Psoas muscle (tissue), 8 donors: ENCODE data around the gene LRRC3B. TPM values are rescaled to one million over a fixed set of nuclear protein-coding genes. Genes with fewer than 3 reads are reported as not detected.

Source experiments
- ATAC-seq, 4 donors: fragments of 200-7000 bp; cut with Tn5 transposase; one replicate each; pipeline ENCODE4 v1.9.1; 2020; ENCODE audit warnings: moderate library complexity in 3 of 4, mild to moderate bottlenecking in 2 of 4
- DNase-seq, 2 donors: peaks; one replicate each; pipeline ENCODE4 v3.0.0-alpha.2; 2020
- H3K27ac ChIP-seq: fragments of 200-600 bp; one replicate; pipeline ENCODE4 v1.8.0; 2022
- H3K27me3 ChIP-seq, 3 donors: fragments of 200-600 bp in 1 of 3; one replicate each; pipeline versions ENCODE4 v1.6.1 to v1.8.0; 2013 to 2022; ENCODE audit warnings: low read length in 2 of 3, mild to moderate bottlenecking in 2 of 3, moderate library complexity in 1 of 3; ENCODE audit not compliant: insufficient read depth in 3 of 3
- H3K36me3 ChIP-seq, 2 donors: fragments of 200-600 bp in 1 of 2; one replicate each; pipeline versions ENCODE4 v1.6.1 to v1.8.0; 2013 to 2022; ENCODE audit warnings: low read depth in 1 of 2, mild to moderate bottlenecking in 1 of 2, moderate library complexity in 1 of 2; ENCODE audit not compliant: insufficient read depth in 1 of 2
- H3K4me1 ChIP-seq: fragments of 200-600 bp; one replicate; pipeline ENCODE4 v1.8.0; 2022
- H3K4me3 ChIP-seq: fragments of 200-600 bp; one replicate; pipeline ENCODE4 v1.8.0; 2022; ENCODE audit warnings: mild to moderate bottlenecking
- H3K9me3 ChIP-seq: fragments of 200-600 bp; one replicate; pipeline ENCODE4 v1.8.0; 2022
- WGBS, 3 donors: extraction: QIAGEN DNeasy Blood & Tissue Kit; methylation state at CpG; one replicate each; pipeline versions ENCODE4 v1.1.6 to v1.1.7; 2013; 5-methylcytosine and 5-hydroxymethylcytosine counted together
- intact Hi-C, 2 donors: fragments of 100-400 bp; cut with DNase I; formaldehyde crosslinking; loops; one replicate each; pipeline versions ENCODE4 v1.11.0 to v1.14.2; 2022
- polyA plus RNA-seq, 3 donors: library from polyadenylated mRNA; stranded (reverse); fragments of 200-250 nt; gene quantifications; one replicate each; pipeline ENCODE4 v1.2.3, GENCODE V29; 2013
- total RNA-seq, 4 donors: library from RNA; stranded (reverse); fragmentation: NEBNext Ultra II Directional in 2 of 4; extraction: Animal tissue kit (Norgen Biotek cat#: 25700) in 2 of 4; gene quantifications; one replicate each; pipeline versions ENCODE4 v1.2.1 to v1.2.4, GENCODE V29; 2021 to 2023
- TF ChIP-seq, protein P1 (sequence below): fragments of 200-600 bp; IDR thresholded peaks from one replicate; pipeline ENCODE4 v1.8.0; 2022; ENCODE audit warnings: antibody characterized with exemption
- donor health status: healthy with polysubstance abuse.
- donor health status: DM: no; HTN: no; CAD: no; lungs with moderate emphysema.
- donor health status: Bipolar disorder and iron deficiency.
- donor health status: healthy.
- donor health status: DM: yes; HTN: yes; CAD: no.
- donor health status: DM: no; HTN: no; CAD: no.
- donor health status: DM: no; HTN: no; CAD: no.
- donor health status: DM: yes; HTN: yes; CAD: no.

LRRC3B gene
- total and polyA plus RNA-seq, 7 donors: 0.05 to 3.2 (median 1.1) TPM

- 56 to 87% (median 60%) methylated on average over 6 of the region's 6 CpGs for WGBS, 3 donors
These were observed 34.9 kb downstream of the LRRC3B start for GRCh38 chr3:26657348-26657976.

DNA sequence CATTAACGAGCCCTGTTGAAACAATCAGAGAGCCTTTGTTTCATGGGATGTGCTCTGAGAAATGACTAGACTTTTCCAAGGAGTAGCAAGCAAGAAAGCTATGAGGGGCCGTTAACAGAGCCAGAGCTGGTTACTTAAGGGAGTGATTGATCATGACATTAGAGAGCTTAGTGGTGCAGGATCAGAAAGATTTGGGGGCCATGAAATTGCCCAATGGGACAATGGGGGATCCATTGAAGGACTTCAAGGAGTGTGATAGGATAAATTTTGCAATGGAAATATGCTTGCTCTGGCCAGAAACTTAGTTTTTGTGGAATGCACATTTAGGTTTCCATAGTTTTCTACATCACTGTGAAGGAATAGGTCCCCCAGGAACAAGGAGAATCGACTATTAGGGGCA is 45.6 kb downstream of the LRRC3B start:
- Histone ChIP-seq H3K27ac (no peak overlapping the region), H3K36me3 (no peaks in the 10 kb centered on the region), H3K4me1 (no peaks in the 10 kb centered on the region), H3K4me3 (no peak overlapping the region), H3K9me3 (no peaks in the 10 kb centered on the region), H3K27me3 (no peaks in the 10 kb centered on the region)
- intact Hi-C loops: no loop called here
- 65 to 78% (median 76%) methylated on average over 3 of the region's 3 CpGs for WGBS, 3 donors
- ATAC-seq (no peak), DNase-seq (no peak)
- TF ChIP-seq, protein P1, sequence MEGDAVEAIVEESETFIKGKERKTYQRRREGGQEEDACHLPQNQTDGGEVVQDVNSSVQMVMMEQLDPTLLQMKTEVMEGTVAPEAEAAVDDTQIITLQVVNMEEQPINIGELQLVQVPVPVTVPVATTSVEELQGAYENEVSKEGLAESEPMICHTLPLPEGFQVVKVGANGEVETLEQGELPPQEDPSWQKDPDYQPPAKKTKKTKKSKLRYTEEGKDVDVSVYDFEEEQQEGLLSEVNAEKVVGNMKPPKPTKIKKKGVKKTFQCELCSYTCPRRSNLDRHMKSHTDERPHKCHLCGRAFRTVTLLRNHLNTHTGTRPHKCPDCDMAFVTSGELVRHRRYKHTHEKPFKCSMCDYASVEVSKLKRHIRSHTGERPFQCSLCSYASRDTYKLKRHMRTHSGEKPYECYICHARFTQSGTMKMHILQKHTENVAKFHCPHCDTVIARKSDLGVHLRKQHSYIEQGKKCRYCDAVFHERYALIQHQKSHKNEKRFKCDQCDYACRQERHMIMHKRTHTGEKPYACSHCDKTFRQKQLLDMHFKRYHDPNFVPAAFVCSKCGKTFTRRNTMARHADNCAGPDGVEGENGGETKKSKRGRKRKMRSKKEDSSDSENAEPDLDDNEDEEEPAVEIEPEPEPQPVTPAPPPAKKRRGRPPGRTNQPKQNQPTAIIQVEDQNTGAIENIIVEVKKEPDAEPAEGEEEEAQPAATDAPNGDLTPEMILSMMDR: no peak

More at GRCh38 chr3:26657348-26657976, 34.9 kb downstream of the LRRC3B start:
- no peak for DNase-seq
- intact Hi-C loops: no loop called here
- Histone ChIP-seq H3K27ac (no peak overlapping the region), H3K4me1 (peaks cover 32% of the 10 kb centered on the region), H3K36me3 (no peaks in the 10 kb centered on the region), H3K27me3 (no peaks in the 10 kb centered on the region), H3K9me3 (peaks cover 7% of the 10 kb centered on the region), H3K4me3 (no peak overlapping the region)
- TF ChIP-seq, protein P1: no peak
- ATAC-seq: no peak

GRCh38 chr3:26668696-26669095 is 46.1 kb downstream of the LRRC3B start:
- Histone ChIP-seq H3K4me1 (no peaks in the 10 kb centered on the region), H3K36me3 (no peaks in the 10 kb centered on the region), H3K27me3 (no peaks in the 10 kb centered on the region), H3K9me3 (no peaks in the 10 kb centered on the region), H3K4me3 (no peak overlapping the region), H3K27ac (no peak overlapping the region)
- DNase-seq: no peak
- no peak for ATAC-seq
- TF ChIP-seq, protein P1: no peak
- intact Hi-C loops: no loop called here

- Histone ChIP-seq H3K4me3 (no peak overlapping the region), H3K27ac (no peak overlapping the region), H3K4me1 (no peaks in the 10 kb centered on the region), H3K9me3 (no peaks in the 10 kb centered on the region), H3K27me3 (no peaks in the 10 kb centered on the region), H3K36me3 (no peaks in the 10 kb centered on the region)
- no peak for ATAC-seq
- TF ChIP-seq, protein P1: no peak
- WGBS, 3 donors: 94 to 99% (median 98%) methylated on average over 2 of the region's 2 CpGs
- no peak for DNase-seq
- intact Hi-C loops: no loop called here
These were observed 52.8 kb downstream of the LRRC3B start for GRCh38 chr3:26675336-26675735.

- WGBS, 3 donors: 87 to 89% (median 87%) methylated on average over 2 of the region's 2 CpGs
- DNase-seq (no peak), ATAC-seq (no peak)
- intact Hi-C loops: no loop called here
- no peaks in the 10 kb centered on the region for H3K27me3 ChIP-seq
- H3K4me1 ChIP-seq: no peaks in the 10 kb centered on the region
- TF ChIP-seq, protein P1: no peak
- no peak overlapping the region for H3K4me3 ChIP-seq
- no peak overlapping the region for H3K27ac ChIP-seq
- H3K9me3 ChIP-seq: no peaks in the 10 kb centered on the region
- H3K36me3 ChIP-seq: no peaks in the 10 kb centered on the region
These were observed 59.1 kb downstream of the LRRC3B start for GRCh38 chr3:26681632-26682031.
